ENCODE results near the gene TRABD. TPM values are rescaled to one million over a fixed set of nuclear protein-coding genes. Genes with fewer than 3 reads are reported as not detected.

The TRABD gene
- total RNA-seq, 2 experiments from 2014 or later, result 77.8 to 79.4 TPM

DNA sequence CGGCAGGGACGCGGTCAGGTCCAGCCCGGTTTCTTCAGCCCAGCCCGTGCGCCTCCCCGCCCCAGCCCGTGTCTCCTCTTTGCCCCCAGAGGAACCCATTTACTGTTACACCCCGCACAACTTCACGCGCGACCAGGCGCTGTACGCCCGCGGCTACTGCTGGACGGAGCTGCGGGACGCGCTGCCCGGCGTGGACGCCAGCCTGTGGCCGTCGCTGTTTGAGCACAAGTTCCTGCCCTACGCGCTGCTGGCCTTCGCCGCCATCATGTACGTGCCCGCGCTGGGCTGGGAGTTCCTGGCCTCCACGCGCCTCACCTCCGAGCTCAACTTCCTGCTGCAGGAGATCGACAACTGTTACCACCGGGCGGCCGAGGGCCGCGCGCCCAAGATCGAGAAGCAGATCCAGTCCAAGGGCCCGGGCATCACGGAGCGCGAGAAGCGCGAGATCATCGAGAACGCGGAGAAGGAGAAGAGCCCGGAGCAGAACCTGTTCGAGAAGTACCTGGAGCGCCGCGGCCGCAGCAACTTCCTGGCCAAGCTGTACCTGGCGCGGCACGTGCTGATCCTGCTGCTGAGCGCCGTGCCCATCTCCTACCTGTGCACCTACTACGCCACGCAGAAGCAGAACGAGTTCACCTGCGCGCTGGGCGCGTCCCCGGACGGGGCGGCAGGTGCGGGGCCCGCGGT lies 8.7 kb upstream of the TRABD start:
- H3K4me3 Mint-ChIP-seq, result no peak overlapping the region
- no peaks in the 10 kb centered on the region for H3K36me3 Mint-ChIP-seq
- DNase-seq, result no peak
- H3K9me3 Mint-ChIP-seq, result no peaks in the 10 kb centered on the region
- peak overlapping the region; percentile 34 for H3K27ac Mint-ChIP-seq
- peaks cover 9% of the 10 kb centered on the region for H3K27me3 Mint-ChIP-seq
- H3K4me1 Mint-ChIP-seq, result no peaks in the 10 kb centered on the region

DNA sequence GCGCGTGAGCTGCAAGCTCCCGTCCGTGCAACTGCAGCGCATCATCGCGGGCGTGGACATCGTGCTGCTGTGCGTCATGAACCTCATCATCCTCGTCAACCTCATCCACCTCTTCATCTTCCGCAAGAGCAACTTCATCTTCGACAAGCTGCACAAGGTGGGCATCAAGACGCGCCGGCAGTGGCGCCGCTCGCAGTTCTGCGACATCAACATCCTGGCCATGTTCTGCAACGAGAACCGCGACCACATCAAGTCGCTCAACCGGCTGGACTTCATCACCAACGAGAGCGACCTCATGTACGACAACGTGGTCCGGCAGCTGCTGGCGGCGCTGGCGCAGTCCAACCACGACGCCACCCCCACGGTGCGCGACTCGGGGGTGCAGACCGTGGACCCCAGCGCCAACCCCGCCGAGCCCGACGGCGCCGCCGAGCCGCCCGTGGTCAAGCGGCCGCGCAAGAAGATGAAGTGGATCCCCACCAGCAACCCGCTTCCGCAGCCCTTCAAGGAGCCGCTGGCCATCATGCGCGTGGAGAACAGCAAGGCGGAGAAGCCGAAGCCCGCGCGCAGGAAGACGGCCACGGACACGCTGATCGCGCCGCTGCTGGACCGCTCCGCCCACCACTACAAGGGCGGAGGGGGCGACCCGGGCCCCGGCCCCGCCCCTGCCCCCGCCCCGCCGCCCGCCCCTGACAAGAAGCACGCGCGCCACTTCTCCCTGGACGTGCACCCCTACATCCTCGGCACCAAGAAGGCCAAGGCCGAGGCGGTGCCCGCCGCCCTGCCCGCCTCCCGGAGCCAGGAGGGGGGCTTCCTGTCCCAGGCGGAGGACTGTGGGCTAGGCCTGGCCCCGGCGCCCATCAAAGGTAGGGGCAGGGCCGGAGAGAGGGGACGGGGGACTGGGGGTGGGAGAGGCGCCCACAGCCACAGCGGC lies 7.9 kb upstream of the TRABD start:
- H3K4me3 Mint-ChIP-seq, result no peak overlapping the region
- H3K4me1 Mint-ChIP-seq, result no peaks in the 10 kb centered on the region
- H3K36me3 Mint-ChIP-seq, result no peaks in the 10 kb centered on the region
- H3K27ac Mint-ChIP-seq, result no peak overlapping the region
- H3K27me3 Mint-ChIP-seq, result peaks cover 3% of the 10 kb centered on the region
- no peaks in the 10 kb centered on the region for H3K9me3 Mint-ChIP-seq
- no peak for DNase-seq

DNA sequence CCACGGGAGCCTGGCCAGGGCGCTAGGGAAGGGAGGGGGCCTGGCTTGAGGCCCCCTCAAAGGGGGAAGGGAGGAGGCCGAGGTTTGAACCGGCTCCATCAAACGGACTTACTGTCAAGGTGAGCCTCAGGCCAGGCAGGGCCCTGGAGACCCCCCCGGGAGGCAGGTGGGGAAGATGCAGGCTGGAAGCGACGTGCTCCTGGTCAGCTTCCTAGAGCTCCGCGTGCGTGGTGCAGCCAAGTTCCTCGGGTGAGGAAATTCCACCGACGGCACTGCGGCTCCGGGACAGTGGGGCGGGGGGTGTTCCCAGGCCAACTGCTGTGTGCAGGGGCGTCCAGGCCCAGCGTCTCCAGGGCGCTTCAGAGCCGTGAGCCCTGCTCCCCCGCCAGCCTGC lies 7.2 kb upstream of the TRABD start:
- no peak overlapping the region for H3K27ac Mint-ChIP-seq
- H3K4me3 Mint-ChIP-seq, result no peak overlapping the region
- no peaks in the 10 kb centered on the region for H3K36me3 Mint-ChIP-seq
- no peaks in the 10 kb centered on the region for H3K9me3 Mint-ChIP-seq
- no peaks in the 10 kb centered on the region for H3K4me1 Mint-ChIP-seq
- no peak for DNase-seq
- no peaks in the 10 kb centered on the region for H3K27me3 Mint-ChIP-seq

DNA sequence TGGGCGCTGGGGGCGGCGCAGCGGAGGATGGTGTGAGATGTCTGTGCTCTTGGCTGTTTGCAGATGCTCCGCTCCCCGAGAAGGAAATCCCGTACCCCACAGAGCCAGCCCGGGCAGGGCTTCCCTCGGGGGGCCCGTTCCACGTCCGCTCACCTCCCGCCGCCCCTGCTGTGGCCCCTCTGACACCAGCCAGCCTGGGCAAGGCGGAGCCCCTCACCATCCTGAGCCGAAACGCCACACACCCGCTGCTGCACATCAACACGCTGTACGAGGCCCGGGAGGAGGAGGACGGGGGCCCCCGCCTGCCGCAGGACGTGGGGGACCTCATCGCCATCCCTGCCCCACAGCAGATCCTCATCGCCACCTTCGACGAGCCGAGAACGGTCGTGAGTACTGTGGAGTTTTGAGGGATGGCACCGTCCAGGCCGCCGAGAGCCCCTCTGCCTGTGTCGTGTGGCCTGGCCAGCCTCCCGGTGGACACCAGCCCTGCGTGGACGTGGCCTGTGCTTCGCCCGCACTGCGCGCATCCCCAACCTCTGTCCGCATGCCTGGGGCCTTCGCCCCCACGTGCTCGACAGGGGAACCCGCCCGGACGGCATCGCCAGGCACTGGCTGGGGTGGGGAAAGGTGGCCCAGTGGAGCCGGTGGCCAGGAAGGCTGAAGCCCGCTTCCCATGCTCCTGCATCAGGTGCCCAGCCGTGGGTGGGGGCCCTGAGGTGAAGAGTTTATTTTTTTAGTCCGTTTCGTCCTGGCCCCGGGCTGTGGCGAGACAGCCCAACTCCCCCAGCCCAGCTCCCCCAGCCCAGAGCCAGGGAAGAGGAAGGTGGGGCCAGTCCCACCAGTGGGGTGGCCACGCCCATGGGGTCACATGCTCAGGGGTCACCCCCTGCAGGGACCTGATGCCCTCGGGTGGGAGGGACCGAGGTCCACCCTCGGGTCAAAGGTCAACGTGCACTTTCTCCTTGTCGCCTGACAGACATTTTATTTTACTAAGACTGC lies 6.5 kb upstream of the TRABD start:
- Mint-ChIP-seq H3K36me3 (no peaks in the 10 kb centered on the region), H3K27me3 (no peaks in the 10 kb centered on the region), H3K9me3 (no peaks in the 10 kb centered on the region), H3K4me1 (no peaks in the 10 kb centered on the region), H3K4me3 (no peak overlapping the region), H3K27ac (no peak overlapping the region)
- no peak for DNase-seq

DNA sequence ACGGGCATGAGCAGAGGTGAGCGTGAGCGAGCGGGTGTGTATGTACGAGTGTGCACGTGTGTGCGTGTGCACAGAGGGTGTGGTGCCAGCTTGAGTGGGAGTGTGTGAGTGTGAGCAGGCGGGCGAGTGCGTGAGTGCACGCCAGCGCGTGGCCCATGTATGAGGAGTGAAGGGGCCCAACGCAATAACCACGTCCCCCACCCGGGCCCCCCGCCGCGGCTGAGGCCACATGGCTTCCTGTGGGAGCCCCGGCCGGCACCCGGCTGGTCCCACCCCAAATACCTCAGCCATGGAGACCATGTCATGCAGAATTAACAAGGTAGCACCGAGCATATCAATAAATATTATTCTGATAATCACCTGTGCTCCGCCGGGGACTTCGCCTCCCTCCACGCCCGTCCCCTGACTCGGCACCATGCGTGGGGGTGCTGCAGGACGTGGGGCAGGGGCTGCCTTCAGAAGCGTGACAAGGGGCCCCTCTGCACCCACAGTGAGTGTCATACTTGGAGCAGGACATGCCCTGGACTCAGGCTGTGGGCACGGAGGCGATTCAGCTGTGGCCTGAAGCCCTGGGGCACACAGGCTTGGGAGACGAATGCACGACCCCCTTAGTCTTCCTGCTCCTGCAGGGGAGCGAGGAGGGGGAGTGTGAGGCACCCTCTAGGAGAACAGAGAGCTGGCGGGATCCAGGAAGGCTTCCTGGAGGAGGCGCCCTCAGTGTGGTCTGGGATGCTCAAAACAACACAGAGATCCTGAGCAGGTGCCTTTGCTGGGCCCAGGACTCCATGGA lies 5.6 kb upstream of the TRABD start:
- peaks cover 2% of the 10 kb centered on the region for H3K4me1 Mint-ChIP-seq
- no peak overlapping the region for H3K27ac Mint-ChIP-seq
- H3K9me3 Mint-ChIP-seq, result no peaks in the 10 kb centered on the region
- no peak overlapping the region for H3K4me3 Mint-ChIP-seq
- H3K27me3 Mint-ChIP-seq, result no peaks in the 10 kb centered on the region
- H3K36me3 Mint-ChIP-seq, result no peaks in the 10 kb centered on the region
- no peak for DNase-seq

DNA sequence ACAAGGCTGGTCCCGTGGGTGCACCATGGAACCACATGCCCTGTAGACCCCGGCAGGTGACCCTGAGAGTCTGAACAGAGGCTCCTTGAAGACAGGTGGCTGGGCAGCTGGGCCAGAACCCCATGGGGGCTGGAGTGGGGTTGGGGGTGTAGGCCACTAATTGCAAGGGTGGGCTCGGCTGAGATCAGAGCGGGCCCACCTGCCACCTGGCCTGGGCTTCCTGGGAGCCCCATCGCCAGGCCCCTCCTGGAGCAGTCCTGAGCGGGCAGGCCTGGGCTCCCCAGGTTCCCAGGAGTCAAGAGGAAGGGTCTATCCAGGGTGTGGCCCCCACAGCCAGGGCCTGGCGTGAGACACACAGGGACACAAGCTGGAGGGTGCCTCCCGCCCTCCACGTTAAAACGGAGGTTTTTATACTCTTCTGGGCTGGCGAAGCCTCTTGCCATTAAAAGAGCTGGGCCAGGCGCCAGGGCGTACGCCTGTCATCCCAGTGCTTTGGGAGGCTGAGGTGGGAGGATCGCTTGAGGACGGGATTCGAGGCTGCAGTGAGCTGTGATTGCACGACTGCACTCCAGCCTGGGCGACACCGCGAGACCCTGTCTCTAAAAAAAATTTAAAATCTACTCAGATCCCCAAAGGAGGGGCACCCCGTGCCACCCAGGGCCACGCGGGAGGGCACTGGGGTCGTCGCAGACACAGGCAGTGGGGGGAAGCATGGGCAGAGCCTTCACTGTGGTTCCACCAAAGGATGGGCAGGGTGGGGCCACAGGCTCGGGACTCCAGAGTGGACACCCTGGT lies 4.8 kb upstream of the TRABD start:
- no peak for DNase-seq
- Mint-ChIP-seq H3K36me3 (no peaks in the 10 kb centered on the region), H3K4me1 (peaks cover 5% of the 10 kb centered on the region), H3K4me3 (no peak overlapping the region), H3K27ac (no peak overlapping the region), H3K9me3 (no peaks in the 10 kb centered on the region), H3K27me3 (no peaks in the 10 kb centered on the region)

DNA sequence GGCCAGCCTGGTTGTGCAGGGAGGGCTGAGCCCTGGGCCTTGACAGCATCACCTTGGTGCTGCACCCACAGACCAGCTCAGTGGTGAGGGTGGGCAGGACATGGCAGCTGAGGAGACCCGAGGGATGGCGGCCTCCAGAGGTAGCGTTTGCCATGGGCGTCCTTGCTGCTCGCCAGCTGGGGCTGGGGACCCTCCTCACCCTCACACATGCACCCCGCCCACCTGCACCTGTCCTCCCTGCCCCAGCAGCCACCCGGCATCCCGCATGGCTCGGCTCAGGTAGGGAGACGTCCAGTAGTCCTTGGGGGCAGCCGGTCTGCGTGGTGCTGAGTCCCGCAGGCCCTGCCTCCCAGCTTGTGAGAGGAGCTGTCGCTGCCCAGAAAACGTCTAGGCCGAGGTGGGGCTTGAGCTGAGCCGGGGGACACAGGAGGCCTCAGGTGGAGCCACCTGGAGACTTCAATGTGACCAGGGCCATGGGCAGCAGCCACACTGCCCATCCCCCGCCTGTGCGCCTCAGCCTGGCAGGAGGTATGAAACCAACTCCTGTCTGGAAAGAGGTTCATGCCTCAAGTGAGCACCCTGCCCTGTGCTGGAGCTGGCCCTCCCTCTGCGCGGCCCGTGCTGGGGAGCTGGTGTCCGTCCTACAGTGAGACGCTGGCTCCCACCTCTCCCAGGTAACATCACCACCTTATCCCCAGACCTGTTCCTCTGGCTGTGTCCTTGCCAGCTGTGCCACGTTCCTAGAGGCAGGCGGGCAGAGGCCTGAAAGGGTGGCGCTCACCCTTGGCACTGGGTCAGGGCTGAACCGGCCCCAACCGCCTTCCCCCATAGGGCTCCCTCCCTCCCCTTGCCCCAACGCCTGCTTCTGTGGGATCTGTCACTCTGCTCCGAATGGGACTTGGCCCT lies 3.3 kb upstream of the TRABD start:
- H3K36me3 Mint-ChIP-seq, result peaks cover 4% of the 10 kb centered on the region
- H3K27ac Mint-ChIP-seq, result no peak overlapping the region
- no peaks in the 10 kb centered on the region for H3K9me3 Mint-ChIP-seq
- no peaks in the 10 kb centered on the region for H3K27me3 Mint-ChIP-seq
- H3K4me3 Mint-ChIP-seq, result no peak overlapping the region
- no peak for DNase-seq
- H3K4me1 Mint-ChIP-seq, result peaks cover 11% of the 10 kb centered on the region

DNA sequence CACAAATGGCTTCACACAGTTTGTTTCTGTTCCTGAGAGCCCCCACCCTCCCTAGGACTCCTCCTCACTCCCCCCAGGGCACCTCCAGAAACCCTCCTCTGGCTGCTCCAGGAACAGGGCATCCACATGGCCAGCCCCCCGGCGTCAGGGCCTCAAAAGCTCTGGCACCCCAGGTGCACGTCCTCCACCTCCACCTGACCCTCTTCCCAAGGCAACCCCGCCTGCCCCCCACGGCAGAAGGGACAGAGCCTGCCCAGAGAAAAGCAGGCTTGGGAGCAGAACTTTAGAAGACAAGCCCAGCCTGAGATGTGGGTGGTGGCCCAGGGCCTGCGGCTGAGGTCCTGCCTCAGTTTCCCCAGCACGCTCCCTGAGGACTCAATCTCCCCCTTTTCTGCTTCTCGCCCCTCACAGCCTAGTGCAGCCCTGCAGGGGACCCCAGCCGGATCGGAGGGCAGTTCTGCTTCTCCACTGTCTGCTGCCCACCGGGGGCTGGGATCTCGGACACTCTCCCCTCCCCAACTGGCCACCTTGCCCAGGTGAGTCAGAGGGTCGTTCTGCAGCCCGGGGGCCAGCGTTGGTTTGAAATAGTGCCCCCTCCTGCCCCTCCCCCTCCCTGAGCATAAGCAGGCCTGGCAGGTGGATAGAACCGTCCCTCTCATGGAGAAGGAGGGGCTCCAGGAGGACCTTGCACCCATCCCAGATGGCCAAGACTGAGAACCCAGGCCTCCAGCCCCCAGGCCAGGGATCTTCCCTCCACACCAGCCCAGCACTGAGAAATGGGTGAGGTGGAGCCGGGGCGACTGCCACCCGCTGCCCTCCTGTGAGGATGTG lies 2.4 kb upstream of the TRABD start:
- H3K27ac Mint-ChIP-seq, result no peak overlapping the region

DNA sequence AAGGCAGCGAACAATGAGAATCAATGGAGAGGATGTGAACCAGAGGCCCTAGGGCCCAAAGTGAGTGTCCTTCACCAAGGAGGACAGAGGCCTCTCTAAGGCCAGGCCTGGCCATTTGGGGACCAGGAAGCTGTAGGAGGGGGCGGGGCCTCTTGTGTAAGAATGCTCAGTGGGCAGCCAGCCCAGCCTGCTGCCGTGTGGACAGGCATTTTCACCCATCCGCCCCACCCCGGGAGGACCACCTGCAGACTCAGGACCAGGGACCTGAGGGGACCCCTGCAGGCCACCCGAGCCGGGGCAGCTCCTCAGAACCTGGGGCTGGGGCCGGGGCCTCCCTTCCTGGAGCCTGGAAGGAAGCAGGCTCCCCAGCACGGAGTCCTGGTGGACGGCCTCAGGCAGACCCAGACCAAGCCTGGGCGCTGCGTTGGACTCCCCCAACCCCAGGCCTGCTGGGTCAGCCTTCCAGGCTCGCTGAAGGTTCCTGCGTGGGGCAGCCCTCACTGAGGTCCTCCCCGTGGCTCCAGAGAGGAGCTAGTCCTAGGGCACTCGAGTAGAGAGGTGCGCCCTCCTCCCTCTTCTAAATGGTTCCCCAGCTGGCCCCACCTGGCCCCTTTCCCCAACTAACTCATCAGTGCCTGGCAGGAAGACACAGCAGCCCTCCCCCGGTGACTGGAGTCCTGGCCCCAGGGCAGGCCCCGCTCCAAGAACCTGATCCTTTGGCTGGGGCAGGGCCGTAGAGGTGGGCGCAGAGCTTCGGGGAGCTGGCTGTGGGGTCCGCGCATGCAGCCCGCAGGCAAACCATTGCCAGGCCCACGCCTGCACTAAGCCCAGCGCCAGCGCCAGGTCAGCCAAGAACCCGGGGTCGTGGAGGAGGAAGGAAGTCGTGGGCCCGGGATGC lies 1.5 kb upstream of the TRABD start:
- Mint-ChIP-seq H3K36me3 (peaks cover 7% of the 10 kb centered on the region), H3K4me1 (peaks cover 20% of the 10 kb centered on the region), H3K27me3 (no peaks in the 10 kb centered on the region), H3K4me3 (peak overlapping the region; percentile 65), H3K27ac (no peak overlapping the region), H3K9me3 (no peaks in the 10 kb centered on the region)
- no peak for DNase-seq

More for the DNA sequence above, 2.4 kb upstream of the TRABD start:
- no peak for DNase-seq
- Mint-ChIP-seq H3K36me3 (peaks cover 7% of the 10 kb centered on the region), H3K27me3 (no peaks in the 10 kb centered on the region), H3K4me1 (peaks cover 14% of the 10 kb centered on the region), H3K4me3 (peak overlapping the region; percentile 7), H3K9me3 (no peaks in the 10 kb centered on the region)

DNA sequence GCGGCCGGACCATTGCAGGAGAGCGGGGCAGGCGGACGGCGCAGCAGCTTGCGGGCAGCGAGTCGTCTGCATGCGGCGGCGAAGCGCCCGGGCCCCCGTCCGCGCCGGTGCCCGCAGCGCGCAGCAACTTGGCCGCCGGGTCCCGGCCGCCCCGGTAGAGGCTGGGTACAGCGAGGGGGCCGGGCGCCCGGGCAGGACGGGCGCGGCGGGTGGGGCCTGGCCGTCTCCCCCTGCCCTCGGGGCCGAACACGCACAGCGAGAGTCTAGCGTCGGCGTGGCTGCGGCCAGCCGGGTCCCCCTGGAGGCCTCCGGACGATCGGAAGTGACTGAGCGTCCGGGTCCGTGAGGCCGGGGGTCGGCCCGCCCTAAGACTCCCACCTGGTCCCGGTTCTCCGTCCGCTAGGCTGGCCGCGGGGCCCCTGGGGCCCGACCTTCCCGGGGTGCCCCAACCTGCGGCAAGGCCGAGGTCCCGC lies 775 bp upstream of the TRABD start:
- H3K4me3 Mint-ChIP-seq, result no peak overlapping the region
- no peaks in the 10 kb centered on the region for H3K9me3 Mint-ChIP-seq
- DNase-seq, result no peak
- no peak overlapping the region for H3K27ac Mint-ChIP-seq
- no peaks in the 10 kb centered on the region for H3K27me3 Mint-ChIP-seq
- H3K4me1 Mint-ChIP-seq, result peaks cover 26% of the 10 kb centered on the region
- H3K36me3 Mint-ChIP-seq, result peaks cover 7% of the 10 kb centered on the region

DNA sequence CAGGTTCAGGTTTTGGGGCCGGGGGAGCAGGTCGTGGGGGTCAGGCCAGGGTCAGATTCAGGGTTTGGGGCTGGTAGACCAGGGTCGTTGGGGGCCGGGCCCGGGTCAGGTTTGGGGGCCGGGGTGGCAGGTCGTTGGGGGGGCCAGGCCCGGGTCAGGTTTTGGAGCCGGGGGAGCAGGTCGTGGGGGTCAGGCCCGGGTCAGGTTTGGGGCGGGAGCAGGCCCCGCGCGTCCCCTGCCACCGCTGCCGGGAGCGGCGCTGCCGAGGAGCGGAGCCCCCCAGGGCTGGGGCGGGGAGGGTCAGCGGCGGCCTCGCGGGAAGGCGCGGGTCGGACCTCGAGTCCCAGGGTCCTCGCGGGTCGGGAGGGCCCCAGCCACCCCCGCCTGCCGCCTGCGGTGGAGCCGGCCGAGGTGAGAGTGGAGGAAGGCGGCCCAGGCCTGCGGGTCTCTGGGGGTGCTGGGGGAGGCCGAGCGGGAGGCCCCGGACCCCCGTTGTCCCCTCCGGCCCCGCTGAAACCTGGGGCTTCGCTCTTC lies 535 bp downstream of the TRABD start:
- peaks cover 31% of the 10 kb centered on the region for H3K4me1 Mint-ChIP-seq
- peaks cover 9% of the 10 kb centered on the region for H3K36me3 Mint-ChIP-seq
- no peak for DNase-seq
- no peaks in the 10 kb centered on the region for H3K9me3 Mint-ChIP-seq
- peak overlapping the region; percentile 86 for H3K27ac Mint-ChIP-seq
- no peaks in the 10 kb centered on the region for H3K27me3 Mint-ChIP-seq
- H3K4me3 Mint-ChIP-seq, result peak overlapping the region; percentile 94

Measured in activated naive CD8-positive, alpha-beta T cell treated with anti-CD3 and anti-CD28 coated beads for 36 hours (primary cell).